ENCODE measurements around the gene MYMX. TPM values are rescaled to one million over a fixed set of nuclear protein-coding genes. Genes with fewer than 3 reads are reported as not detected.

Gene MYMX
- total RNA-seq, 1 experiment from 2014 or later, result not detected

DNA sequence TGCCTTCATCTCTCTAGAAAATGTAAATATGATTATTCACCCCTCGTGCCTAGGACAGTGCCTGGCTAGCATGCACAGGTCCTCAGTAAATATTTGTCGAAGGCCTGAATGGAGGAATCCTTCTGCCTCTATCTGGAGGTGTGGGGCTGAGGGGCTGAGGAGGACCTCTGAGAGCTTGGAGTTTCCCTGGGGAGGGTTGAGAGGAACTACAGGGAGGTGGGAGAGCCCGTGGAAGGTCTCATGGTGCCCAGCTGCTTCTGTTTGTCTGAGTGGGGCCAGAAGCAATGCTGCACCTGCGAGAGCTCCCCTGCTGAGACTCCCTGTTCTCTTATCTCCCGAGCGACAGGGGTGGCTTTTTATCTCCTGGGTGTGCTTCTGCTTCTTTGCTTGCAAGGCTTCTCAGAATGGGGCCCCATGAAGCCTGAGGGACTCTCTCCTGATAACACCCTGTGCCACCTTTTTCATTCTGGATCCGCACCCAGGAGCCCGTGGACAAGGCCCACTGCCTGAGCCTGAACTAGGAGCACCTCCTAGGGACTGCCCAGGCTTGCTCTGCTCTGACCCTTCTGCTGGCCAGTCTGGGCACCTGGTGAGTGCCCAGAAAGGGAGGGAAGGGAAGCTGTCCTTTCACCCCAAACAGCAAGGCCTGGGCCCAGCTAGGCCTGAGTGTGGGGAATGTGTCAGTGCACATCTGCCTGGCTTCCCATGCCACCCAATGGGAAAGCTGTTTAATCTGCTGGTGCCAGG lies 9.0 kb downstream of the MYMX start (continued):
- TF ChIP-seq YY1 (IDR thresholded peaks at IDR 0.05; ENCODE audit: extremely low read depth, insufficient replicate concordance, low read depth, low read length) (no peak), CEBPB (IDR thresholded peaks at IDR 0.05; ENCODE audit: low read depth) (no peak), EGR1 (IDR thresholded peaks at IDR 0.05; ENCODE audit: low read depth) (no peak), ATF3 (IDR thresholded peaks at IDR 0.05) (no peak), SP1 (IDR thresholded peaks at IDR 0.05; ENCODE audit: low read depth) (no peak)

GRCh38 chr6:44226368-44227147 lies 9.8 kb downstream of the MYMX start:
- Histone ChIP-seq H3K27me3 (ENCODE audit: insufficient read depth, low read length) (no peaks in the 10 kb centered on the region), H3K4me3 (replicated peaks in 1 of 2; ENCODE audit: low read depth in 1 of 2, low read length in 2 of 2) (no peak overlapping the region), H4K20me1 (ENCODE audit: insufficient read depth) (peaks cover 4% of the 10 kb centered on the region; the same call in 1 of the 2 replicates), H3K4me2 (ENCODE audit: low read length) (no peak overlapping the region), H2AFZ (ENCODE audit: low read depth, low read length, poor library complexity, severe bottlenecking) (no peak overlapping the region), H3K9ac (ENCODE audit: low read length) (no peak overlapping the region), H3K27ac (ENCODE audit: low read depth, low read length) (no peak overlapping the region), H3K9me3 (ENCODE audit: control insufficient read depth in 1 of 2, insufficient read depth in 1 of 2, low read depth in 1 of 2, low read length in 2 of 2) (no peaks in the 10 kb centered on the region), H3K4me1 (ENCODE audit: control insufficient read depth in 1 of 2, insufficient read depth in 2 of 2, low read length in 2 of 2) (peaks cover 22 to 42% of the 10 kb centered on the region in 2 experiments), H3K9me2 (ENCODE audit: insufficient read depth) (no peaks in the 10 kb centered on the region), H3K36me3 (ENCODE audit: control insufficient read depth in 1 of 2, insufficient read depth in 2 of 2, low read length in 2 of 2) (peaks cover 10 to 31% of the 10 kb centered on the region in 2 experiments; a peak in 3 of 4 replicates), H3K79me2 (ENCODE audit: insufficient read depth, low read length) (peaks cover 55% of the 10 kb centered on the region)
- TF ChIP-seq POLR2AphosphoS5 (IDR thresholded peaks at IDR 0.05; ENCODE audit: low read depth, low read length), result no peak
- no peak for TF ChIP-seq EZH2phosphoT487 (IDR thresholded peaks at IDR 0.05; ENCODE audit: borderline replicate concordance)
- no peak for TF ChIP-seq POLR2A (IDR thresholded peaks at IDR 0.05; ENCODE audit: borderline replicate concordance, extremely low read depth, insufficient read depth, insufficient read length)
- no peak for TF ChIP-seq ZNF274 (IDR thresholded peaks at IDR 0.05; ENCODE audit: low read depth, low read length)
- no peak for TF ChIP-seq EZH2 (IDR thresholded peaks at IDR 0.05)
- TF ChIP-seq ZBTB33 (IDR thresholded peaks at IDR 0.05; ENCODE audit: extremely low read depth, insufficient replicate concordance, low read length), result no peak
- TF ChIP-seq ELF1 (IDR thresholded peaks at IDR 0.05; ENCODE audit: borderline replicate concordance, low read depth), result no peak
- no peak for TF ChIP-seq EGR1 (IDR thresholded peaks at IDR 0.05; ENCODE audit: low read depth)
- TF ChIP-seq ATF3 (IDR thresholded peaks at IDR 0.05), result no peak
- no peak for TF ChIP-seq YY1 (IDR thresholded peaks at IDR 0.05; ENCODE audit: extremely low read depth, insufficient replicate concordance, low read depth, low read length)
- no peak for TF ChIP-seq SIN3A (IDR thresholded peaks at IDR 0.05; ENCODE audit: low read depth)
- no peak for TF ChIP-seq TCF7L2 (IDR thresholded peaks at IDR 0.05; ENCODE audit: borderline replicate concordance, extremely low read depth, insufficient read depth, insufficient read length)
- no peak for TF ChIP-seq SP1 (IDR thresholded peaks at IDR 0.05; ENCODE audit: low read depth)
- TF ChIP-seq CEBPB (IDR thresholded peaks at IDR 0.05; ENCODE audit: low read depth), result no peak
- POLR2A ChIA-PET, result no interaction called here
- ATAC-seq (no peak), DNase-seq (ENCODE audit: low read depth, low spot score) (no peak)
- no TSS peak for BruUV-seq (replicated peaks)
- RAD21 ChIA-PET (ENCODE audit: low non-redundant PET in 1 of 2, low total read pairs in 2 of 2, uncharacterized antibody in 2 of 2, unreplicated experiment in 2 of 2), result no interaction called here
- intact Hi-C loops (cut with micrococcal nuclease), result no loop called here
- CTCF ChIA-PET, result no interaction called here
